ENCODE results near the gene GABARAPL2. TPM values are rescaled to one million over a fixed set of nuclear protein-coding genes. Genes with fewer than 3 reads are reported as not detected.

The GABARAPL2 gene, protein sequence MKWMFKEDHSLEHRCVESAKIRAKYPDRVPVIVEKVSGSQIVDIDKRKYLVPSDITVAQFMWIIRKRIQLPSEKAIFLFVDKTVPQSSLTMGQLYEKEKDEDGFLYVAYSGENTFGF
- total RNA-seq (10 to 100 TPM; 76.5 to 84.6 TPM), polyA plus RNA-seq (100 to 1,000 TPM; 226 to 291 (median 250) TPM), total RNA-seq (28.1 to 52.8 (median 35.0) reads per million in 6 experiments)

DNA sequence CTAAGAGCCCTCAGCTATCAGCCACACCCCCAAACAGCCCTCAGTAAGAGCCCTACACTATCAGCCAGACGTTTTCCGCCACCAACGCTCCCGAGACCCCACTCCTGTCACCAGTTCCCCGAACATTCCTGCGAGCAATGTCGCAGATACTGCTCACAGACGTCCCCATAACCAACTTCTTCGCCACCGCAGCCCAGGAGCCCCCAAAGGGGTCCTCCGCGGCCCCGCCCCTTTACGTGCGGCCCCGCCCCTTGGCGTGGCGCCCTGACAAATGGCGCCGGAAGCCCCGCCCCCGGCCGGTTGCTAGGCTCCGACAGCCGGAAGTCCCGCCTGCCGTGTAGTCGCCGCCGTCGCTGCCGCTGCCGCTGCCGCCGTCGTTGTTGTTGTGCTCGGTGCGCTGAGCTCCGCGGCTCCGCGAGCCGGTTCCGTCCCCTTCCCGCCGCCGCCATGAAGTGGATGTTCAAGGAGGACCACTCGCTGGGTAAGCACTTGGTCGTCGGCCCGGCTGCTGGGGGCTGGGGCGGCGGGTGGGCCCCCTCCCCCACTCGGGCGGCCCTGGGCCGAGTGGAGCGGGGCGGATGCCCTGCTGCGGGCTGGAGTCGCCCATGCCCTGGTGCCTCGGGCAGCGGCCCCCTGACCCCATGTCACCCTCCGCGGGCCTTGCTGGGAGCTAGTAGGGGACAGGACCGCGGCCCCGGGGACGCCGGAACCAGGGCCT, at the start of gene GABARAPL2:
Gene GABARAPL2 (plus strand): TSS at position 340 of the 718 bp plus-strand sequence. CDS start 108 bp downstream, at position 448.
- peaks cover 8 to 52% (median 44%) of the 10 kb centered on the region in 4 donors for H3K4me1 Mint-ChIP-seq
- POLR2A ChIA-PET, result interaction anchor here (0.8 to 6.1 kb wide), 9 partner anchors 8 to 133 kb away, joined by 3 to 58 read pairs (median 8); partner anchors contain the start of genes ADAT1, CFDP1, KARS1 and TERF2IP
- ATAC-seq, result peak; percentile 79

GRCh38 chr16:75519175-75519574, 47.0 kb upstream of the GABARAPL2 start:
- no peak for ATAC-seq
- H3K27me3 Mint-ChIP-seq, result no peaks in the 10 kb centered on the region
- POLR2A ChIA-PET, result no interaction called here
- H3K4me3 Mint-ChIP-seq, result no peak overlapping the region
- peaks cover 8 to 14% (median 12%) of the 10 kb centered on the region in 4 donors for H3K4me1 Mint-ChIP-seq
- no peak overlapping the region for H3K27ac Mint-ChIP-seq
- no peaks in the 10 kb centered on the region for H3K9me3 Mint-ChIP-seq
- no peak for DNase-seq
- no peaks in the 10 kb centered on the region for H3K36me3 Mint-ChIP-seq

More for the DNA sequence above, at the start of gene GABARAPL2:
- H3K27me3 Mint-ChIP-seq, result peaks cover 3 to 19% (median 9%) of the 10 kb centered on the region in 5 donors
- peak within 1 kb of the TSS; percentile 91 to 99 (median 98) for H3K4me3 Mint-ChIP-seq
- peak within 1 kb of the TSS; percentile 92 to 99 (median 97) for H3K27ac Mint-ChIP-seq
- H3K36me3 Mint-ChIP-seq, result peaks cover 0 to 29% (median 3%) of the 10 kb centered on the region in 3 donors
- peak; percentile 84 to 98 (median 94) for DNase-seq
- H3K9me3 Mint-ChIP-seq, result no peaks in the 10 kb centered on the region

- no peaks in the 10 kb centered on the region for H3K9me3 Mint-ChIP-seq
- DNase-seq (no peak), ATAC-seq (no peak)
- no peak overlapping the region for H3K4me3 Mint-ChIP-seq
- no peaks in the 10 kb centered on the region for H3K36me3 Mint-ChIP-seq
- H3K27ac Mint-ChIP-seq, result peak overlapping the region in 1 of 10 donors; percentile 16
- H3K27me3 Mint-ChIP-seq, result peaks cover 0 to 2% (median 0%) of the 10 kb centered on the region in 5 donors
- POLR2A ChIA-PET, result no interaction called here
- no peaks in the 10 kb centered on the region for H3K4me1 Mint-ChIP-seq
Measured at GRCh38 chr16:75526032-75526790, 40.0 kb upstream of the GABARAPL2 start.

GRCh38 chr16:75527825-75528299, 38.3 kb upstream of the GABARAPL2 start:
- Mint-ChIP-seq H3K27me3 (peaks cover 0 to 4% (median 2%) of the 10 kb centered on the region in 5 donors), H3K9me3 (no peaks in the 10 kb centered on the region), H3K36me3 (no peaks in the 10 kb centered on the region), H3K27ac (no peak overlapping the region), H3K4me3 (no peak overlapping the region), H3K4me1 (no peaks in the 10 kb centered on the region)
- POLR2A ChIA-PET, result no interaction called here
- ATAC-seq (no peak), DNase-seq (no peak)

- peaks cover 0 to 4% (median 2%) of the 10 kb centered on the region in 5 donors for H3K27me3 Mint-ChIP-seq
- H3K27ac Mint-ChIP-seq, result no peak overlapping the region
Measured at GRCh38 chr16:75529056-75529905, 36.9 kb upstream of the GABARAPL2 start.

DNA sequence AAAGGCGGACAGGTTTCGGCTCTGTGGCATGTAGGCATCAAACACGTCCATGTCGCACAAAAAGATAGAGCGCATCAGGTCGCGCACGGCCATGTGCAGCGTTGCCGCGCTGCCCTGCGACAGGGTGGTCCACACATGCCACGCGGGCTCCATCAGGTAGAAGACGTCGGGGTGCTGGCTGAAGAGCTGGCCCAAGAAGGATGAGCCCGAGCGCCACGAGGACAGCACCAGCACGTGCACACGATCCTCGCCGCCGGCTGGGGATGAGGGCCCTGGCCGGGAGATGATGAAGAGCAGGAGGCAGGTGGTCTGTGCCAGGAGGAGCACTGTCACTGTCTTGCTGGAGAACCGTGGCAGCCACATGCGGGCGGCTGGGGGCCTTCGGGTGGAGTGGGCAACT, 36.2 kb upstream of the GABARAPL2 start:
- DNase-seq (no peak), ATAC-seq (no peak)
- H3K9me3 Mint-ChIP-seq, result no peaks in the 10 kb centered on the region
- H3K4me1 Mint-ChIP-seq, result no peaks in the 10 kb centered on the region
- no peak overlapping the region for H3K4me3 Mint-ChIP-seq
- no peaks in the 10 kb centered on the region for H3K36me3 Mint-ChIP-seq
- peaks cover 0 to 4% (median 2%) of the 10 kb centered on the region in 5 donors for H3K27me3 Mint-ChIP-seq
- POLR2A ChIA-PET, result no interaction called here
- H3K27ac Mint-ChIP-seq, result no peak overlapping the region

More at GRCh38 chr16:75529056-75529905, 36.9 kb upstream of the GABARAPL2 start:
- POLR2A ChIA-PET, result no interaction called here
- no peaks in the 10 kb centered on the region for H3K36me3 Mint-ChIP-seq
- H3K4me1 Mint-ChIP-seq, result no peaks in the 10 kb centered on the region
- H3K9me3 Mint-ChIP-seq, result no peaks in the 10 kb centered on the region
- no peak for ATAC-seq
- no peak overlapping the region for H3K4me3 Mint-ChIP-seq
- DNase-seq, result no peak

- no peaks in the 10 kb centered on the region for H3K9me3 Mint-ChIP-seq
- H3K27me3 Mint-ChIP-seq, result peaks cover 0 to 4% (median 2%) of the 10 kb centered on the region in 5 donors
- no peak overlapping the region for H3K4me3 Mint-ChIP-seq
- no peaks in the 10 kb centered on the region for H3K4me1 Mint-ChIP-seq
- ATAC-seq (no peak), DNase-seq (no peak)
- peak overlapping the region in 1 of 10 donors; percentile 43 for H3K27ac Mint-ChIP-seq
- no peaks in the 10 kb centered on the region for H3K36me3 Mint-ChIP-seq
- POLR2A ChIA-PET, result interaction anchor here (0.6 kb wide), 1 partner anchor 87 kb away, joined by 6 read pairs; no protein-coding TSS in a partner anchor
Measured at GRCh38 chr16:75532142-75532765, 33.9 kb upstream of the GABARAPL2 start.

- Mint-ChIP-seq H3K4me1 (no peaks in the 10 kb centered on the region), H3K27me3 (peaks cover 0 to 4% (median 2%) of the 10 kb centered on the region in 5 donors), H3K4me3 (no peak overlapping the region), H3K9me3 (no peaks in the 10 kb centered on the region), H3K27ac (no peak overlapping the region), H3K36me3 (no peaks in the 10 kb centered on the region)
- ATAC-seq (no peak), DNase-seq (no peak)
- POLR2A ChIA-PET, result no interaction called here
Measured at GRCh38 chr16:75532791-75533190, 33.4 kb upstream of the GABARAPL2 start.

GRCh38 chr16:75534560-75535205, 31.5 kb upstream of the GABARAPL2 start:
- Mint-ChIP-seq H3K9me3 (no peaks in the 10 kb centered on the region), H3K27me3 (peaks cover 0 to 4% (median 2%) of the 10 kb centered on the region in 5 donors), H3K36me3 (no peaks in the 10 kb centered on the region), H3K4me1 (no peaks in the 10 kb centered on the region), H3K27ac (no peak overlapping the region), H3K4me3 (no peak overlapping the region)
- POLR2A ChIA-PET, result no interaction called here
- DNase-seq (no peak), ATAC-seq (no peak)

DNA sequence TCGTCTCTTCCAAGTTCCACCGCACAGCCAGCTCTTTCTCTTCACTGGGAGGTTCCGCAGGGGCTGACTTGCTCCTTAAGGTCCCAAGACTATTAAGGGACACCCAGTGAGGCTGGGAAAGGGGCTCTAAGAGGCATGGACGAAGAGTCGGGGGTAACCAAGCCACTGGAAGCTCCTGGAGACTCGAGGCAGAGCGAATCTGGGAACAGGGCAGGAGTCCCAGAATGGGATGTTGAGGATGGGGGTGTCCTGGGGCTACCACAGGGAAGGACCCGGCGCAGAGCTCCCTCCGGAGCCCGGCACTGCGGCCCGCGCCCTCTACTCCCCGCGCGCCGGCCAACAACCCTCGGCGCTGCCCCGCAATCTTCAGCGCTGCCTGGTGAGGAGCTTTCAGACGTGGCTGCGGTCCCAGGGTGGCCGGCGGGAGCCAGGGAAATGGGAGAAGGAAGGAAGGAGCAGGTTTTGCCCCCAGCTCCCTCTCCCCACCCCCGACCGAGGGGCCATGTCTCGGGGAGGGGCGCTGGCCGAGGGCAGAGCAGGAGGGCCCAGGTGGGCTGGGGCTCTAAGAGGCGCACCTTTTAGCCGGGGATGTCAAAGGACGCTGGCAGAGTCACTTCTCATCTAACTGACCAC, 30.9 kb upstream of the GABARAPL2 start:
- Mint-ChIP-seq H3K9me3 (no peaks in the 10 kb centered on the region), H3K27ac (no peak overlapping the region), H3K4me1 (no peaks in the 10 kb centered on the region), H3K36me3 (no peaks in the 10 kb centered on the region), H3K4me3 (no peak overlapping the region), H3K27me3 (peaks cover 0 to 4% (median 2%) of the 10 kb centered on the region in 5 donors)
- ATAC-seq (no peak), DNase-seq (no peak)
- POLR2A ChIA-PET, result no interaction called here

DNA sequence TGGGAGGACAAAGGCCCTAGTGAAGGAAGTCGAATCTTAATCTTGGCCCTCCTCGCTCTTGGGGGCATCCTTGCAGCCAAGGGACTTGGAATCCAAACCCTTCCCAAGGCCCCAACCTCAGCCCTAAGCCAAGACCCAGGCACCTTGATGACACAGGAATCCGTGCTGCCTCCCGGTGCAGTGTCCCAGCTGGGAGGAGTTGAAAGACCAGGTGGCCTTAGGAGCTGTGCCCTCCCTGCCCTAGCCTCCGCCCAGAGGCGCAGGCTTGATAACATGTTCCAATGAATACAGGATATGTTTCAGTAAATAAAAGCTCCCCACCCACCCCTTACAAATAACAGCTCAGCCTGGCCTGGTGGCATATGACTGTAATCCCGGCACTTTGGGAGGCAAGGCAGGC, 30.3 kb upstream of the GABARAPL2 start, which contains the start of gene CHST5:
Gene CHST5 (minus strand): TSS at position 208 of the 400 bp plus-strand sequence. CDS start 5,724 bp downstream, outside the sequence.
- ATAC-seq (no peak), DNase-seq (no peak)
- Mint-ChIP-seq H3K4me1 (no peaks in the 10 kb centered on the region), H3K27me3 (peaks cover 0 to 4% (median 2%) of the 10 kb centered on the region in 5 donors), H3K36me3 (no peaks in the 10 kb centered on the region), H3K9me3 (no peaks in the 10 kb centered on the region), H3K4me3 (no peak within 1 kb of the TSS), H3K27ac (no peak within 1 kb of the TSS)
- POLR2A ChIA-PET, result no interaction called here
